GM19455 (cell line): Measurements from ENCODE around the gene SLC2A5.
"Not testable (repeated sequence)": the region's sequence is repeated elsewhere in the genome, so short reads cannot be mapped to it uniquely, and the experiment has no call there.

ENCODE experiments used
- ATAC-seq: cut with Tn5 transposase; IDR thresholded peaks from one replicate; pipeline ENCODE4 v1.9.1; 2021; ENCODE audit not compliant: unreplicated experiment

Gene SLC2A5

DNA sequence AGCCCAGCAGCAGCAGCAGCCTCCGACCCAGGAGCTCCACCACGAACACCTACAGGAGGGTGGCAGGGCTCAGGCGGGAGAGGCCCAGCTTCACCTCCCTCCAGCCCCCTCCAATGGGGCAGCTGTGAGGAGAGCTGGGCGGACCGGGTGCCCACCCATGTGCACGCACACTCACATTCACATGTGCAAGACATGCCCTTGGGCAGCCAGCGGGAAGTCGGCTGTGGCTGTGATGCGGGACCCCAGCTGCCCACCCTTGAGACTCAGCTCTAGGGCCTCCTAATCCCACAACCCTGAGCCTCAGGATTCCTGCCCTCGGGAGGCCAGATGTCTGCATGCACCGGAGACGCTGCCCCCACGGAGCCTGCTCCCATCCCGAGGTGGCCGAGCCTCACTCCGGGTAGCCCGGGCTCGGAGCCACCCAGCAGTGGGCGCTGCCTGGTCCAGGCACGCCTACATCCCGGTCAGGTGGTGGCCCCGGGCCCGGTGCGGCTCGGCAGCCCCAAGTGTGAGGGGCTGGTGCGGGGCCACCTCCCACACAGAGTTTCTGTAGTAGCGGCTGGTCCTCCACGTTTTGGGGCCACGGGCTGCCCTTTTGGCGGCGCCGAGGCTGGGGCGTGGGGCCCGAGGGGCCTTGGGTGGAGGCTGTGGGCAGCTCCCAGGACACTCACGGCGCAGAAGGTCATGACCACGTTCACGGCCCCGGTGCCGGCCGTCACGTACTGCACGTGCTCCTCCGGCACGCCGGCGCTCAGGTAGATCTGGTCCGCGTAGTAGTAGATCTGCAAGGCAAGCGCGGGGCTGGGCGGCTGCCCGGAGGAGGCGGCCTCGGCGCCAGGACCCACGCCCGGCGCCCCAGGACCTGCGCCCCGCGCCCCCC, 30.3 kb downstream of the SLC2A5 start:
- ATAC-seq, result no peak

DNA sequence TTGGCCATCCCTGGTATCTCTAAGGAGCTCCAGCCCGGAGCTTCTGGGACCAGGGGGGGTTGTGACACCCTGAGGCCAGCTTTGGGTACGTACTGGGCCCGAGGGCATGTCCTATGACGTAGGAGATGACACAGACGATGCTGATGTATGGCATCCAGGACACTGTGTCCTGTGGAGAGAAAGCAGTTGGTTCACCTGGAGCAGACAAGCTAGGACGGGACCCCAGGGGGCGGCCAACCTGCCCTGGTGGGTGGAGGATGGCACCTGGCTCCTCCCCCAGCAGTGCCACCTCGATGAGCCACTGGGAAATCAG, 31.1 kb downstream of the SLC2A5 start:
- no peak for ATAC-seq

DNA sequence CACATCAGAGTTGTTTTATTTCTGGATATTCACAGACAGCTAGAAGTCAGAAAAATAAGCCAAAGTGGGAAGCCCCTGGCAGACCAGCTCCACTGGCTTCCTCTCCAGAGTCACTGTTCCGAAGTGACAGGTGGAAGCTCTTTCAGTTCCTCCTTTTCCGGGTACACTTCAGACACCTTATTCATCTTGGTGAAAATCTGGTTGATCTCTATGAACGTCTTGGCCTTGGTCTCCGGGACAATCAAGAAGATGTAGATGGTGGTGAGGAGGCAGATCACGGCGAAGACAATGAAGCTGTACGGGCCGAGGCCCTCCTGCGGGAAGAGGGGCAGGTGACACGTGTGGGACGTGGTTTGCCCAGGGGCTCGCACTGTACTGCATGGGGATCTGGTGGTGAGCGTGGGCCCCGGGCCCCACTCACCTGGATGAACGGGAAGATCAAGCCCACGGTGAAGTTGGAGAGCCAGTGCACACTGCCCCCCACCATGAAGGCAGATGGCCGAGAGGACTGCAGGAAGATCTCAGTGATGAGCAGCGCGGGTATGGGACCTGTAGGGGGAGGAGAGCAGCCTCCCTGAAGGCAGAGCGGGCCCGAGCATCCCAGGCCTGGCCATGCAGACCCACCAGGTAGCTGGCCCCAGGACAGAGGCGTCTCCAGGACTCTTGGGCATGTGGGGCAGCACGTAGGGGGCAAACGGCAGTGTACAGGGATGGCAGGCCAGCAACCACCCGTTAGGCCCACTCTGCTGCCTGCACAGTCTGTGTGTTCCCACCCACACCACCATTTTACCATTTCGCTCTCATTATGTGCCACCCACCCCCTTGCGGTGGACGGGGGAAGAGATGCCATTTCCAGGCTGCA, 31.7 kb downstream of the SLC2A5 start:
- ATAC-seq, result no peak

DNA sequence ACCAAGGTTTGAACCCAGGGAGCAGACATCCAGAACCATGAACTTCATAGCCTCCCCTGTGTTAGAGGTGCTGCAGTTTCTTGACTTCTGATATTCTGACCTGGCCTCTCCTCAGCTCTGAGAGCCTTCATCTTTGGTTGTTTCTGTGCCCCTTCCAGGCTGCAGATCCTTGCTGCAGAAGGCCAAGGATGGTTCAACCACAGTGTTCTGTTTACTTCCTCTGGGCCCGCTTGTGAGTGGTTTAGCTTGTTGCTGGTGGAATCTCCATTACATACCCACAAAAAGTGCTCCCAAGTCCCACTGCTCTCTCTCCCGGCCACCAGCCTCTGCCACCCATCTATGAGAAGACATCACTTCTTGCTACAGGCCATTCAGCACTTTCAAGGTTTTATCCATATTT, 34.2 kb downstream of the SLC2A5 start:
- ATAC-seq, result no peak

DNA sequence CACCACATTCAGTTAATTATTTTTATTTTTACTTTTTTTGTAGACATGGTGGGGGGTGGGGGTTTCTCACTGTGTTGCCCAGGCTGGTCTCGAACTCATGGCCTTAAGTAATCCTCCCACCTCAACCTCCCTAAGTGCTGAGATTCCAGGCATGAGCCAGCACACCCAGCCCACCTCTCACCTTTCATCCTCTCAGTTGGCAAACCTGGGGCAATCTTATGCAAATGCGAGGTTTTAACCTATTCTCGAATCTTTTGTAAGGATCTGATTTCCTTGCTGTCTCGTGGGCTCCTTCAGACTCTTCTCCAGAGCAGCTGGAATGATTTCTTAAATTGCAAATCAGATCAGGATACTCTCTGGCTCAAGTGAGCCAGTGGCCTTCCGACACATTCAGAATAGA, 36.1 kb downstream of the SLC2A5 start:
- no peak for ATAC-seq

DNA sequence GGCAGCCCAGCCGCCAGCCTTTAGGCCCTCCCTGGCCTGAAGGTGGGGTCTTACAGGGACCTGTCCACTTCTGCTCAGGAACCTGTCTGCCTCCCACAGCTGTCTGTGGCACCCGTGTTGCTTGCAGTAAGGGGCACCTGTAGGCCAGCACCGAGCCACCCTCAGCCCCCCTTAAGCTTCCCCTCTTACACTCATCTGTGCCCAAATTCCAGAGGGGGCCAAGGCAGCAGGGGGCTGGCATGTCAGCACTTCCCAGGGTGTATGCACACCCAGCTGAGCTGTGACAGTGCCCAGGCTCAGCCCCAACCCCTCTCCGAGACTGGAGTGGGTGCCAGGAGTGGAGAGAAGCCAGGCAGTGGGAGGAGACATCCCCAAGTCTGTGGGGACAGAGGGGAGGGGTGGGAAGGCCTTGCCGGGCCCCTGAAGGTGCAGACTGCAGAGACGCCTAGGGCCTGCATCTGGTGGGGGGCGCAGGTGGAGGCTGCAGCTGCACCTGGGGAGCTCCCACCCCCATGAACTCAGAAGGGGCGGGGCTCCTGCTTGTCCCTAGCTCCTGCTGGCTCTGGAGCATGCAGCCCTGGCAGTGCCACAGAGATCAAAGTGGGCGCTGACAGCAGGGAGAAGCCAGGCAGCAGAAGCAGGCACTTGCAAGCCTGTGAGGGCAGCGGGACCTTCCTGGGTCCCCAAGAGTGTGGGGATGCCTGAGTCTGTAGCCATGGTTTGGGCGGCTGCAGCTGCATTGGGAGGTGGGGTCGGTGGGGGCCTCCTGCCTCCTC, 37.8 kb downstream of the SLC2A5 start:
- no peak for ATAC-seq

DNA sequence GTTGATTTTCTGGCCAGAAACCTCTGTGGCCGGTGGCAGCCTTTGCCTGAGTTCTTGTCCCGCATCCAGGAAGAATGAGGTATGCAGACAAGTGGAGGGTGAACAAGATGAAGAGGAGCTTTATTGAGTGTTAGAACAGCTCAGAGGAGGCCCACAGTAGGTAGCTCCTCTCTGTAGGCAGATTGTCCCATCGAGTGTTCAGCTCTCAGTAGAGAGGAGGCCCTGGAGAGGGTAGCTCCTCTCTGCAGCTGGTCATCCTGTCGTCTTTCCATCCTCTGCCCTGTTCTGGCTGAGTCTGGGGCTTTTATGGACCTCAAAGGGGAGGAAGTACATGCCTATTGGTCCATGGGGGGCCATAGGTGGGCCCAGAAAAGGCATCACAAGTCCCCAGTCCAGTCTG, 38.4 kb downstream of the SLC2A5 start:
- ATAC-seq, result not testable (repeated sequence)

DNA sequence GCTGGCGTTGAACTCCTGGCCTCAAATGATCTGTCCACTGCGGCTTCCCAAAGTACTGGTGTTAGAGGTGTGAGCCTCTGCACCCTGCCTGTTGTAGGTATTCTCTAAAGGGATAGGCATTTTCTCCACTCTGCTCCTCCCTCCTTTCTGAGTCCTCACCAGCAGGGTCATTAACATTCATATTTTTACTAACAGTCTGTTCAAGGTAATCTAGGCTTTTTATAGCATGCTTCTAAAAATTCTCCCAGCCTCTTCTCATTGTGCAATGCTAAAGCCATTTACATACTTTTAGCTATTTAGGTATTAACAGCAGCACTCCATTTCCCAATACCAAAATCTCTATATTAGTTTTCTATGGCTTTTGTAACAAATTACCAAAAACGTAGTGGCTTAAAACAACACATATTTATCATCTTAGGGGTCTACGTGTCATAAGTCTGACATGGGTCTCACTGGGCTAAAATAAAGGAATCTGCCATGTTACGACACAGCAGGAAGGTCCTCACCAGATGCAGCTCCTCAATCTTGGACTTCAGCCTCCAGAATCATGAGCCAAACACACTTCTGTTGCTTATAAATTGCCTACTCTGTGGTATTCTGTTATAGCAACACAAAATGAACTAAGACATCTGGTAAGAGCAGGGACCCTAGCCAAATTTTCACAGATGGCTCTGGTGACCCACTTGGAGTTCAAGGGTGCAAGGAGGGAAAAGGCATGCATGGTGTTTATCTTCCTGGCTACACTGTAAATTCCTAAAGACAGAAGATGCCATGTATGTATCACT, 40.3 kb downstream of the SLC2A5 start:
- no peak for ATAC-seq

DNA sequence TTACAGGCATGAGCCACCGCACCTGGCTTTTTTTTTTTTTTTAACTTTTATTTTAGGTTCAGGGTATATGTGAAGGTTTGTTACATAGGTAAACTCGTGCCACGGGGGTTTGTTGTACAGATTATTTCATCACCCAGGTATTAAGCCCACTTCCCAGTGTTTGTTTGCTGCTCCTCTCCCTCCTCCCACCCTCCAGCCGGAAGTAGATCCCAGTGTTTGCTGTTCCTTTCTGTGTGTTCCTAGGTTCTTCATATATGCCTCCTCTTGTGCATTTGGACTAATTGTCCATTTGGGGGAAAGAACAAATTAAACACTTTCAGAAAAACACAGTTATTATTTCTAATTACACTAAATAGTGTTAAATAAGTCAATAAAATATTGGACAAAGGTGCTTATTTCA, 42.1 kb downstream of the SLC2A5 start:
- no peak for ATAC-seq

DNA sequence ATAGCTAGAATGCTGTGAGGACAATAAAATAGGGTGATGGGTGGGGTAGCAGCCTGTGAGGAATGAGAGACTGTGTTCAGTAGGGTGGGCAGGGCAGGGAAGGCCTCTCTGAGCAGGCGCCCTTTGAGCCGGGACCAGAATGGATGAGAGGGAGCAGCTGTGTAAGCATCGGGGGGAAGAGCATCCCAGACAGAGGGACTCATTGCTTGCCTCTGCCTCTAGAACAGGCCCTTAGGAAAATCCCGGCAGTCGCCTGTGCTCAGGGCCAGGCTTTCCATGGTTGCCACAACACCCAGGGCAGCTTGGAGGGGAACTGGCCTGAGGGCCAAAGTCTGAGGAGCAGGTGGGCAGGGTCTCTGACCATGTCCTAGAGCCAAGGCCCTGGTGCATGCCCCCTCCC, 44.0 kb downstream of the SLC2A5 start:
- no peak for ATAC-seq

DNA sequence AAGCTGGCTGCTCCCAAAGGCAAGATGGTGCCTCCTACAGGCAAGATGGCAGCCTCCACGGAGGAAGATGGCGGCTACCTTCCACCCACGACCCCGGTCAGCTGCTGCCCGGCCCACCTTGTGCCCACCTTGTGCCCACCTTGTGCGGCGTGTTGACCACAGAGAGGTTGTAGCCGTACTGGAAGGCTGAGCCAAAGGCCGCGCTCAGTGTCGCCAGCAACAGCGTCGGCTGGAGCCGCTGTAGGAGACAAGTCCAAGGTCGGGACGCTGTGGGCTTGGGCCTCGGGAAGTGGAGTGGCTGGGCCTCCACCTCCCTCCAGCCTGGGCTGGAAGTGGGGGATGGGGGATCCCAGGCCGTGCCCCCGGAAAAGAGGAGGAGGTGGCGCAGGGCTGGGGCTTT, 44.6 kb downstream of the SLC2A5 start:
- no peak for ATAC-seq

DNA sequence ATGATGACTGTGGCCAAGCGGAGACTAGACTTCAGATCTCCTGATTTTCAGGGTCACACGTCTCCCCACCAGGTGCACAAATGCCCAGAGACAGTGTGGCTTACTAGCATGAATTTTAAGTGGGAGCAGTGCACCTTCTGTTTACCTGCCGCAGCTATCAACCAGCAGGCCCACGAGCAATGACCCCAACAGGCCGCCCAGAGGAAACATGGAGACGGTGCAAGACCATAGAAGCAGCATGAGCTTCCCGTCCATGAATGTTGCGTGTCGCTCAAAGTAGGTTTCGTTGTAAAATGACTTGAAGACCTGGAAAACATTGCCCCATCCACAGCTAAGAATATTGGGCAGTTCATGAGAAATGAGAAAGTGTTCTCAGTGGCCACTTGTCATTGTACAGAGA, 46.7 kb downstream of the SLC2A5 start:
- no peak for ATAC-seq

DNA sequence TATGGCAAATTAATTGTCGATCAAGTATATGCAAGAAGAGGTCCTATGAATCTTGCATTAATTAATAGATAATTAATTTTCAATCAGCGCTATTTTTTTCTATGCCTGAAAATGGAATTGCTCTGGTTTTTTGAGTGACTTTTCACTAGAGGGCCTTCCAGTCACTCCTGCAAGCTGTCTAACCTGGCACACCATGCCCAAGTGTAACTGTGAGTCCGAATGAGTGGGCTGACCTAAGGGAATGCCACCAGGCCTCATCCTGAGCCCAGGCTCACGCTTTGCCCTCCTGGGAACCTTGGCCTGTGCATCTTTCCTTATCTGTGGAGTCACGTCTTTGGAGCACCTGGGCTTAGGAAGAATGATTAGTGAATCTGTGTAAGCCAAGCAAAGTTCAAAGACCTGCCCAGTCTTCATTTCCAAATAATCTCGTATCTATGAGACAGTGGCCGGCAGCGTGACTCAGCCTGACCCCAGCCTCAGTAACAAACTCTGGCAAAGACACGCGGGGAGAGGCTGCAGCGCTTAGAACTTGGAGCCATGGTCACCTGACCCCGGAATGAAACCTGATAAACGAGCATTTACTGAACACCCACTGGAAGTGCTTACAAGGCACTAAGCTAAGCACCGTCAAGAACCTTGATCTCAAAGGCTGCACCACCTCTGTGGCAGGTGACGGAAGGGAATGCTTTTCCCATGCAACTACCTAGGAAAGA, 47.3 kb downstream of the SLC2A5 start:
- ATAC-seq, result not testable (repeated sequence)

DNA sequence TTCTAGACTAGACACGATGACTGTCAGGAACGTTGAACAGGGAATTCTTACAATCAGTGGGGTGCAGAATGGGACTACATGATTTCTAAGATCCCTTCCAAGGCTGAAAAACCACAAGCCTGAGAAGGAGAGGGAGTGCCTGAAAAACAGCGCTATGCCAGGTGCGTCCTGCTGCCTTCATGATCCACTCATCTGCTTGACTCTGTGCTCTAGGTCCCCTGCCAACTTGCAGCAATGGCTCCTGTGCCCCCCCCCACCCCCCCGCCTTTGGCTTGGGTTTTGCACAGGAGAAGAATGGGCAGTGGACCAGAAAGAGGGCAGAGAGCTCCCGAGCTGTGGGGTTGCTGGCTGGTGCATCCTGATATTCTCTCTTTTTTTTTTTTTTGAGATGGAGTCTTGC, 49.1 kb downstream of the SLC2A5 start:
- no peak for ATAC-seq

DNA sequence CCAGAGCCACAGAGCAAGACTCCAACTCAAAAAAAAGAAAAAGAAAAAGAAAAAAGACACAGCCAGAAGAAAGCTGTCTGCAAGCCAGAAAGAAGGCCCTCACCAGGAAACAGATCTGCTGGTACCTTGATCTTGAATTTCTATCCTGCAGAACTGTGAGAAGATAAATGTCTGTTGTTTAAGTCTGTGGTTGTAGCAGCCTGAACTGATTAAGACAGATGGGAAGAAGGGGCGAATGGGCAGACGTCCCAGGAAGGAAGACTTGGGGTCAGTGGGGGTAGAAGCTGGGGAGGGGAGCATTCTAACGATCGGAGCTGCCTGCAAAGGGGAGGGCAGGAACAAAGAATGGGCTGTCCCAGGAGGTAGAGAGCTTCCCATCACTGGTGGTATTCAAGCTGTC, 49.5 kb downstream of the SLC2A5 start:
- no peak for ATAC-seq

DNA sequence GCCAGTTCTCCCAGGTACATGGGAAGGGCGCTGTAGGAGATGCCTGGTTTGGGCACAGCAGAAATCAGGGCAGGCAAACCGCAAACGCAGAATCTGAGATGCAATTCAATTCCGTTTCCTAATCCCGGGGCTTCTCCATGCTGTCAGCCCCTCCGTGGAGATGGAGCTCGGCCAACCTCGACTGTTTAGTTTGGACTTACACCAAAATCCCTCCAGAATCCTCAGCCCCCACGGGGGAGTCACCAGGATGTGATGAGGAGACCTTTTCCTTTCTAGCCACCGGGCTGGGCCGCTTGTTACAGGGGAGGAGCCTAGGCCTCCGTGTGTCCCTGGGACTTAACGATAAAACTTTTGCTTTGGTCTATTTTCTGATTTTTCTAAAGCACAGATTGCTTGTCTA, 51.1 kb downstream of the SLC2A5 start:
- ATAC-seq, result no peak

DNA sequence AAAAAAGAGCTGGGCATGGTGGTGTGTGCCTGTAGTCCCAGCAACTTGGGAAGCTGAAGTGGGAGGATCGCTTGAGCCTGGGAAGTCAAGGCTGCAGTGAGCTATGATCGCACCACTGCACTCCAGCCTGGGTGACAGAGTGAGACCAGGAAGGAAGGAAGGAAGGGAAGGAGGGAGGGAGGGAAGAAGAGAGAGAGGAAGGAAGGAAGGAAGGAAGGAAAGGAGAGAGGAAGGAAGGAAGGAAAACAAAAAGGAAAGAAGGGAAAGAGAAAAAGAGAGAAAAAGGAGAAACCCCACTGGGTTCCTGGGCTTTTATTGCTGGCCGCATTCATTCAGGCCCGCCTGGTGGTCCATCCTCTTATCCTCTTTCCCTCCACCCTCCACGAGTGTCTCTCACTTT, 53.0 kb downstream of the SLC2A5 start:
- ATAC-seq, result no peak

DNA sequence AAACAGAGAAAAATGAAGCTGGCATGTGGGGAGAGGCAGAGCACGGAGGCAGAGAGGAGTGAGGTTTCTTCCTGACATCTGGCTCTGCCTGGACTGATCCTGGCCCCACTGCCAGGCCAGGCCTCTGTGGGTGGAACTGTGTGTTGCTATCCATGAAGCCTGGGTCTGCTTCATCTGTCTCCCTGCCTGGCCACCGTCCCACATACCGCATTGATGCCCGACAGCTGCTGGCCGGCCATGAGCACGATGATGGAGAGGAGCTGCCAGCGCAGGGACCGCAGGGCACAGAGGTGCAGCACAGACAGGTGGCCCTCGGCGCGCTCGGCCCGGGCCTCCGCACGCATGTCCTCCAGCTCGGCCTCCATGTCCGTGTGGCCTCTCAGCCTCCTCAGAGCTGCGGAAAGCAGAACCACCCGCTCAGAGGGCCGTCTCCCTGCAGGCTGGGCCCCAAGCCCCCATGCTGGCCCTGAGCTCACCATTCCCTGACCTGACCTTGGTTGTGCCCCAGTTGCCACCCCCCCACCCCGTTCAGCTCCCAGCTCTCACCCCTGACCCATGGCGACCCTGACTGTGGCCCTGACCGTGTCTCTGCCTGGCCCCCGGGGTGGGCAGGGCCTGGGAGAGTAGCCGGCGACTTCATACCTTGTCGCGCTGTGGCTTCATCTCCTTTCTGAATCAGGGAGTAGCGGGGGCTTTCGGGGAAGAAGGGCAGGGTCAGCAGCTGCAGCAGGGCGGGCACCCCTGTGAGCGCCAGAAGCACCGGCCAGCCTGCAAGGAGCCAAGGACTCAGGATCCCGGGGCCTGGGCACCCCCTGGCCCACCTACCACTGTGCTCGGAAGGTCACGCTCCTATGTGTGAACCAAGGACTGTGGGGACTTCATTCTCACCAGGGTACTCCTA, 54.7 kb downstream of the SLC2A5 start:
- ATAC-seq, result no peak

DNA sequence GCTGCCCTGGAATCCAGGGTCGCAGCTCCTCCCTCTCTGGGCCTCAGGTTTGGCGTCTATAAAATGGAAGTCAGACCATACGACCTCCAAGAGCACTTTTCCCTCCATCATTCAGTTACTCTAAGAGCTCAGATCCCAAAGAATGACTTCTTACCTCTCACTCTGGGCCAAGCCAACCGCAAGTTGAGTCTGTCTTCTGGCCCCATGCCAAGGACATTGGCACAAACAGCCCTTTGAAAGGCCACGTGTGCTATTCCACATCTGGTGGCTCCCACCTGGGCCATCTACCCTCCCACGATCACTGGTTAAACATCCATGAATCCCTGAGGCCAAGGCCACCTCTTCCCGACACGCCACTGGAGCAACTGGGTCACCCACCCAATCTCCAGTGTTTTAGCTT, 55.6 kb downstream of the SLC2A5 start:
- ATAC-seq, result no peak
